NCI-H526 treated with DMSO at 0.1 percent for 48 hours (cell line): ENCODE measurements around the gene GOSR2.

Experiments
- DNase-seq: peaks from one replicate; lab custom pipeline; 2025; lab: John Stamatoyannopoulos, UW

Gene GOSR2

DNA sequence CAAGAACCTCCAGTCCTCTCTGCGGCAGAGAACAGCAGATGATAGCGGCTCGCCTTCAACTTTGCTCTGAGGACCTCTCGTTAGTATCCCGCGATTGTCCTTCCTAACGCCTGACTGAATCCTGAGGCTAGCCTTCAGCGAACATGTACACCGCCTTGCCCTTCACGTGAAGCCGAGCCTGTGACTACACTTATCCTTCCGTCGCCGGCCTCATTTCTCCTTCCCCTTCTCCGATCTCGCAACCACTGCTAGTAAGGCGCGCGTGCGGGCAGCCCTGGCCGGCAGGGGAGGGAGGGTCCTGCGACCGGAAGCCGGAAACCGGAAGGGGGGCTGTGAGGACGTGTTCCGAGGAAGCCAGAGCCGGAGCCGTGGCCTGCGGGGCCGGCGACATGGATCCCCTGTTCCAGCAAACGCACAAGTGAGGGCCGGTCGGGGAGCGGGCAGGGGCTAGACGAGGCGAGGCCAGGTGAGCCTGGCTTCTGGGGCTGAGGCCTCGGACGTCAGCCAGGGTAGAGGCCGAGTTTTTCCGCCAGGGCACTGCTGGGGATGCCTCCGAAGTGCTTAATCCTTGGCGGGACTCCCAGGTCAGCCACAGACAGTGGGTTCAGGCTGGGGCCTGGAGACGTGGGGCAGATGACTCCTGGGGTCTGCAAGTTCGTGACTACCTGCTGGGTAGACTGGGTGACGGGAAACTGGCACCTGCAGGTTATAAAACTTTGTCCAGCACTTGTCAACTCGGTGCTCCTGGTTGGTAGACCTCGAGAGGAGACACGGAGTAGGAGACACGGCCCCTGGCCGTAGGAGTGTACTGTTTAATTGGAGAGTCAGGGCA, at the start of gene GOSR2:
Gene GOSR2 (plus strand): TSS at position 357 of the 832 bp plus-strand sequence. CDS start 33 bp downstream, at position 390.
- DNase-seq: peak; percentile 92

DNA sequence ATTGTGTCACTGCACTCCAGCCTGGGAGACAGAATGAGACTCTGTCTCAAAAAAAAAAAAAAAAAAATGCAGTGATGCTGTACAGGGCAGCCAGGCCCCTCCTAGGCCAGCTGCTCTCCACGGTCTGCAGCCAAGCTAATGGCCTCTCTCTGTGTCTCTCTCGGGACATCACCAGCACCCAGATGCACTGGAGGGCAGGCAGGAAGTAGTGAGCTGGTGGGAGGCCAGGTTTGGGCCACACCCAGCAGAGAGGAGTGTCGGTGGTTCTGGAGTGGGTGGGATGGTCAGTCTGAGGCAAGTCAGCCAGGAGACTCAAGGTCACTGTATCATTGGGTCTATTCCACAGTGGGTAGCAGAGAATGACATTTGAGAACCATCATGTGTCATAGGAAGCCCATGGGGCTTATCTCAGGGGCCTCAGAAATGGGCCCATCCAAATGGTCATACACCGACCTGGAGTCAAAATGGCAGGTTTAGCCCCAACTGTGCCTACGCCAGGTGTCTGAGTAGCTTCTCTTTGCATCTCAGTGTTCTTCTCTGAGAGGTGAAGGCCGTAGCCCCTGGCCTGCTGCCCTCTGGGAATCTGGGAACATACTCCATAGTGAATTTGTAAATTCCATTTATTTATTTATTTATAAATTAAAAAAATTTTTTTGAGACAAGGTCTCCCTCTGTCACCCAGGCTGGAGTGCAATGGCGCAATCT, 48.9 kb upstream of the GOSR2 start:
- DNase-seq: no peak

- no peak for DNase-seq
These were observed 48.1 kb upstream of the GOSR2 start for GRCh38 chr17:46874906-46875305.

DNA sequence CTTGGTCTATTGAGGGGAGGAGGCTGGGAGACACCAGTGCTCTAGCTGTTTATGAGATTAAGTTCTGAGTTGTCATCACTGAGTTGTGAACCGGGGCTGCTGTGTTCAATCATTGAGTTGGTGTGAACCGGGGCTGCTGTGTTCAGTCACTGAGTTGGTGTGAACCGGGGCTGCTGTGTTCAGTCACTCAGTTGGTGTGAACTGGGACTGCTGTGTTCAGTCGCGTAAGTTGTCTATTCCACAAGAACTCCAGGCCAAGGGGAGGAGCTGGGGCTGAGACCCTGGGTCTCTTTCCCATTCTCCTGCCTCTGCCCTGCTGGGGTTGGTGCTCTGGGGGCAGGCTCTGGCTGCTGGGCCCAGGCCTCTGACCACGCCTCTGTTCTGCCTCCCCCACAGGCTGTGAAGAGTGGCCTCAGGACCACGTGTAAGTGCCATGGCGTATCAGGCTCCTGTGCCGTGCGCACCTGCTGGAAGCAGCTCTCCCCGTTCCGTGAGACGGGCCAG, 47.1 kb upstream of the GOSR2 start:
- no peak for DNase-seq

DNA sequence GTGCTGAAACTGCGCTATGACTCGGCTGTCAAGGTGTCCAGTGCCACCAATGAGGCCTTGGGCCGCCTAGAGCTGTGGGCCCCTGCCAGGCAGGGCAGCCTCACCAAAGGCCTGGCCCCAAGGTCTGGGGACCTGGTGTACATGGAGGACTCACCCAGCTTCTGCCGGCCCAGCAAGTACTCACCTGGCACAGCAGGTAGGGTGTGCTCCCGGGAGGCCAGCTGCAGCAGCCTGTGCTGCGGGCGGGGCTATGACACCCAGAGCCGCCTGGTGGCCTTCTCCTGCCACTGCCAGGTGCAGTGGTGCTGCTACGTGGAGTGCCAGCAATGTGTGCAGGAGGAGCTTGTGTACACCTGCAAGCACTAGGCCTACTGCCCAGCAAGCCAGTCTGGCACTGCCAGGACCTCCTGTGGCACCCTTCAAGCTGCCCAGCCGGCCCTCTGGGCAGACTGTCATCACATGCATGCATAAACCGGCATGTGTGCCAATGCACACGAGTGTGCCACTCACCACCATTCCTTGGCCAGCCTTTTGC, 46.5 kb upstream of the GOSR2 start:
- peak; percentile 69 for DNase-seq

- no peak for DNase-seq
These were observed 46.0 kb upstream of the GOSR2 start for GRCh38 chr17:46876926-46877325.

- DNase-seq: no peak
These were observed 45.5 kb upstream of the GOSR2 start for GRCh38 chr17:46877466-46877865.

GRCh38 chr17:46878055-46878454, 44.9 kb upstream of the GOSR2 start:
- DNase-seq: no peak

DNA sequence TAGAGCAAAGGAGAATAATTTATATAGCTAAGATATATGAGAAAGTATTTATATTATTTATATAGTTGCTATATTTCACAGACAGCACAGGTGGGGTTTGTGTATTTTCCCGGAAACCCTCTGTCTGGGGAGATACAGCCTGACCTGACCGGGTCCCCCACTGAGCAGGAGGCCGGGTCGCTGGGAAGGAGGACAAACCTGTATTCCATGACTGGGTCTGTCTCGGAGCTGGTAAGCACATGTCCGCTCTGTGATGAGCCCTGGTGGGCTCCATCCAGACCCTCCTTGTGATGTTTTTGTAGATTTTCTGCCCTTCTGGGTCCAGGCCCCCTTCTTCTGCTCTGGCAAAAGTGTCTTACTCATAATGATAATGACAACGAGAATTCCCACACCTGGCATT, 43.9 kb upstream of the GOSR2 start:
- DNase-seq: no peak

DNA sequence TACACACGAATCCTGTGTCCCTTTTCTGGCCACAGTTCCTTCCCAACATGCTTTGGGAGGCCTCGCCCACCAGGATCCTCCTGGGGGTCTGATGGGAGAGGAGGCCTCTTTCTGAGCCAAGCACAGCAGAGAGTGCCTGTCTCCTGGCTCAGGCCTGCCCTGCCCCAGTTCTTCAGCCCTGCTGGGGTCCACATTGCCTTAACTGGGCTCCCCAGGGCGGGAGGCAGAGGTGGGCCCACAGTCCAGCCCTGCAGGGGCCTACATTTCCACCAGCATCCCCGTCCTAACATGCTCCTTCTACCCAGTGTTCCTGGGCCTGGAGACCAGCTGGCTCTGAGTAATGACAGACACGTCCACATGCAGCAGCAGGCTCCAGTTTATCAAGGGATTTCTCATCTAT, 41.9 kb upstream of the GOSR2 start:
- no peak for DNase-seq

DNA sequence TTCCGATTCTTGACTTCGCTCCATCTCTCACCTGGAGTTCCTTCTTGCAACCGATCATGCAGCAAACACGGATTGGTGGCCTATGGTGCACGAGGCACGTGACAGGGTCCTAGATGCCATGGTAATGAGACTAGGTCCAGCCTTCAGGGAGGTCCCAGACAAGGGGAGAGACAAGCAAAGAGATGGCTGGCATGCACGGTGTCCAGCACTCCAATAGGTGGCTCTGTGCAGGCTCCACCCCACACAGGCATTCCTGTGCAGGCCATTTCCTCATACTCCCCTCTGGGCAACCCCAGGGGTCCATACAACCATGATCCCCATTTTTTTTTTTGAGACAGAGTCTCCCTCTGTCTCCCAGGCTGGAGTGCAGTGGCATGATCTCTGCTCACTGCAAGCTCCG, 40.3 kb upstream of the GOSR2 start:
- DNase-seq: no peak

GRCh38 chr17:46883871-46884520, 39.0 kb upstream of the GOSR2 start:
- no peak for DNase-seq

DNA sequence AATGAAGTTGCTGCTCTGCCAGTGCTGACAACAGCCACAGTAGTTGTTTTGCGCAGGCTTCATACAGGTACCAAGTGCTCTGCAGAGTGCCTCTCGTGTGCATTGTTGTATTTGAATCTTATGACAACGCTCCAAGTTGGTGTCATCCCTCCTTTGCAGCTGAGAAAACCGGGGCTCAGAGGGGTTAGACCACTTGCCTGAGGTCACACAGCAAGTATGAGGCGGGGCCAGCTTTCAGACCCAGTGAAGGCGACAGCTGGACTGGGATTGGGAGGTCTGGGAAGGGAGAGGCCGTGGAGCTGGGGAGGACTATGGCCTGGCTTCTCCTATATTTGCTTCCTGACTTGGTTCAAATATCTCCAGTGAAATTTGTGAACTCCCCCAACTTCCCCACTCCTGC, 38.4 kb upstream of the GOSR2 start:
- no peak for DNase-seq

GRCh38 chr17:46885415-46886309, 37.3 kb upstream of the GOSR2 start:
- no peak for DNase-seq

GRCh38 chr17:46886310-46886663, 36.7 kb upstream of the GOSR2 start:
- DNase-seq: no peak

GRCh38 chr17:46887717-46888116, 35.2 kb upstream of the GOSR2 start:
- DNase-seq: no peak

GRCh38 chr17:46888727-46889126, 34.2 kb upstream of the GOSR2 start:
- DNase-seq: no peak

GRCh38 chr17:46889519-46889918, 33.4 kb upstream of the GOSR2 start:
- no peak for DNase-seq

GRCh38 chr17:46889992-46890564, 32.9 kb upstream of the GOSR2 start:
- DNase-seq: no peak

DNA sequence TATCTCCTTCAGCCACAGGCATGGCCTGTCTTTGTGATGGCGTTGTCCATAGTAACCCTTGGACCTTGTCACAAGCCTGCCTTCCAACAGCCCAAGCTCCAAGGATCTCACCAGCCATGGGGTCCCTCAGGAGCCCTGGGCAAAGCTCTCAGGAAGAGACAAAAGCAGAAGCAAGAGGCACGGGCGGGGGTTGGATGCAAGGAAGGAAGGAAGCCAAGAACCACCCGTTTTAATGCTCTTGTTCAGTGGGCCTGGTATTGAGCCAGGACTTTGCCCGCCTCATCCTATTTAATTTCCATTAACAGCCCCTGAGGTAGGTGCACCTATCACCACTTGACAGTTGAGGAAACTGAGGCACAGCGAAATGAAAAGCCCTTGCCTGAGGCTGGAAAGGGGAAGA, 32.3 kb upstream of the GOSR2 start:
- no peak for DNase-seq

GRCh38 chr17:46892192-46892703, 30.7 kb upstream of the GOSR2 start:
- no peak for DNase-seq
